RKO (cell line): Measurements from ENCODE around the gene MUTYH.
"Not testable (repeated sequence)": the region's sequence is repeated elsewhere in the genome, so short reads cannot be mapped to it uniquely, and the experiment has no call there.

Experiments used
- DNase-seq: peaks from one replicate; pipeline ENCODE4 v3.0.0-alpha.2; 2016; ENCODE audit warnings: low spot score

Gene MUTYH

GRCh38 chr1:45339789-45340558 lies at the start of gene MUTYH, which contains the start of gene TOE1:
MUTYH (minus strand) TSS chr1:45340440; CDS start chr1:45334505, 5,935 bp downstream.
TOE1 (plus strand) TSS chr1:45340170; CDS start chr1:45340253, 83 bp downstream.
- peak; percentile 94 for DNase-seq

- no peak for DNase-seq
Observed at GRCh38 chr1:45386219-45386618, 46.0 kb upstream of the MUTYH start.

- no peak for DNase-seq
Observed at GRCh38 chr1:45385302-45385701, 45.1 kb upstream of the MUTYH start.

GRCh38 chr1:45384213-45384612 lies 44.0 kb upstream of the MUTYH start:
- DNase-seq, result not testable (repeated sequence)

GRCh38 chr1:45383191-45383590 lies 43.0 kb upstream of the MUTYH start:
- no peak for DNase-seq

- DNase-seq, result no peak
Observed at GRCh38 chr1:45381243-45381642, 41.0 kb upstream of the MUTYH start.

- DNase-seq, result no peak
Observed at GRCh38 chr1:45380730-45381129, 40.5 kb upstream of the MUTYH start.

- DNase-seq, result no peak
Observed at GRCh38 chr1:45380125-45380524, 39.9 kb upstream of the MUTYH start.

- no peak for DNase-seq
Observed at GRCh38 chr1:45379524-45379923, 39.3 kb upstream of the MUTYH start.

- no peak for DNase-seq
Observed at GRCh38 chr1:45378184-45378583, 37.9 kb upstream of the MUTYH start.

- DNase-seq, result no peak
Observed at GRCh38 chr1:45375104-45376090, 35.2 kb upstream of the MUTYH start.

- no peak for DNase-seq
Observed at GRCh38 chr1:45373573-45373972, 33.3 kb upstream of the MUTYH start.

GRCh38 chr1:45370575-45370974 lies 30.3 kb upstream of the MUTYH start:
- no peak for DNase-seq

GRCh38 chr1:45365051-45365450 lies 24.8 kb upstream of the MUTYH start:
- DNase-seq, result no peak

GRCh38 chr1:45364294-45364693 lies 24.1 kb upstream of the MUTYH start:
- DNase-seq, result no peak

GRCh38 chr1:45360981-45361380 lies 20.7 kb upstream of the MUTYH start:
- DNase-seq, result not testable (repeated sequence)

- DNase-seq, result peak; percentile 60
Observed at GRCh38 chr1:45359882-45360513, 19.8 kb upstream of the MUTYH start.

GRCh38 chr1:45356186-45356585 lies 15.9 kb upstream of the MUTYH start:
- DNase-seq, result no peak

- DNase-seq, result no peak
Observed at GRCh38 chr1:45355683-45356082, 15.4 kb upstream of the MUTYH start.

- DNase-seq, result no peak
Observed at GRCh38 chr1:45354838-45355237, 14.6 kb upstream of the MUTYH start.

- no peak for DNase-seq
Observed at GRCh38 chr1:45353685-45354084, 13.4 kb upstream of the MUTYH start.

GRCh38 chr1:45351508-45351907 lies 11.3 kb upstream of the MUTYH start:
- DNase-seq, result no peak
